H7 (cell line): ENCODE measurements around the gene TSPAN3. TPM values are rescaled to one million over a fixed set of nuclear protein-coding genes. Genes with fewer than 3 reads are reported as not detected.
A peak's percentile ranks its signal among the peaks of the same experiment; 100 is the strongest.

Experiments used
- DNase-seq: peaks from one replicate; pipeline ENCODE4 v3.0.0; 2012
- H3K27me3 ChIP-seq: 2 replicates; pipeline ENCODE4 v1.6.0; 2011; ENCODE audit warnings: mild to moderate bottlenecking, low read length; ENCODE audit not compliant: control insufficient read depth, insufficient read depth
- H3K36me3 ChIP-seq: replicated peaks from 2 replicates; pipeline ENCODE4 v1.5.1; 2011; ENCODE audit warnings: low read length; ENCODE audit not compliant: control insufficient read depth, insufficient read depth
- H3K4me3 ChIP-seq: 2 replicates; pipeline ENCODE4 v1.5.1; 2011; ENCODE audit warnings: low read depth, mild to moderate bottlenecking, control low read depth, low read length, moderate library complexity; ENCODE audit not compliant: insufficient read depth
- total RNA-seq: library from RNA; depleted of rRNA; stranded (reverse); fragments of >200 nt; shearing (Covaris generic); gene quantifications from 2 replicates; pipeline ENCODE4 v1.2.3, GENCODE V29; 2014

Gene TSPAN3
- total RNA-seq, 1 experiment from 2014 or later: 153 TPM

GRCh38 chr15:77096541-77096940 lies 25.6 kb upstream of the TSPAN3 start:
- Histone ChIP-seq H3K27me3 (no peaks in the 10 kb centered on the region), H3K4me3 (no peak overlapping the region), H3K36me3 (no peaks in the 10 kb centered on the region)
- DNase-seq: no peak

DNA sequence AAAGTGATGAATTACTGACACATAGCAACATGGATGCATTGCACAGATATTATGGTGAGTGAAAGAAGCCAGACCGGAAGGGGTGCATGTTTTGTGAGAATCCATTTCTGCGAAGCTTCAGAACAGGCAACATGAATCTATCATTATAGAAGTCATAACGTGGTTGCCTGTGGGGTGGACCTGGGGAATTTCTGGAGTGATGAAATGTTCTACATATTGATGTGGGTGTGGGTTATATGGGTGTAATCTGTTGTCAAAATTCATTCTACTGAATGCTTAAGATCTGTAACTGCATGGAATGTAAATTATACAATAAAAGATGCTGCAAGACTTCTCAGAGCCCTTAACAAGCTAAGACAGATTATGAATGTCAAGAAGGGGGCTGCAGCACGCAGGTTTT lies 25.2 kb upstream of the TSPAN3 start:
- no peak for DNase-seq
- Histone ChIP-seq H3K36me3 (no peaks in the 10 kb centered on the region), H3K4me3 (no peak overlapping the region), H3K27me3 (no peaks in the 10 kb centered on the region)

DNA sequence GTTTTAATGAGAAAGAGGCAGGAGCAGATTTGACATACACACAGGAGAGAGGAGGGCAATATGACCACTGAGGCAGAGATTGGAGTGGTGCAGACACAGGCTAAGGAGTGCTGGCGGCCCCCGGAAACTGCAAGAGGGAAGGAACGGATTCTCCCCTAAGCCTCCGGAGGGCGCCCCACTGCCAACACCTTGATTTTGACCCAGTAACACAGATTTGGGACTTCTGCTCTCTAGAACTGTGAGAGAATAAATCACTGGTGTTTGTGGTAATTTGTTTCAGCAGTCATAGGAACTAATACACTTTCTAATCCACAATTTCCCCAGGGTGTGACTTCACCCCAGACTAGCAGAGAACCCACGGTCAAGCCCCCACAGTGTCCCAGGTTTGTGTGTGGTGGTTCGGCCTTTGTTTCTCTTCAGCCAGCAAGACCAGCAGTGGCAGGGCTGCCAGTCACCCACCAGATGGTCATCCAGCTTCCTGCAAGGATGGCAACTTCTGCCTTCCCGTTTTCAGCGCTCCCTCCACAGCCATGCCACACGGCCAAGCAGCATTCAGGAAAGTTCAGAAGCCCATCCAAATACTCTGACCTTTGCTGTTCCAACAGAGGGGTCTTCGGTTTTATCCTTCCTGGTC lies 23.6 kb upstream of the TSPAN3 start:
- no peak overlapping the region for H3K4me3 ChIP-seq
- no peaks in the 10 kb centered on the region for H3K27me3 ChIP-seq
- DNase-seq: peak; percentile 76
- no peaks in the 10 kb centered on the region for H3K36me3 ChIP-seq

DNA sequence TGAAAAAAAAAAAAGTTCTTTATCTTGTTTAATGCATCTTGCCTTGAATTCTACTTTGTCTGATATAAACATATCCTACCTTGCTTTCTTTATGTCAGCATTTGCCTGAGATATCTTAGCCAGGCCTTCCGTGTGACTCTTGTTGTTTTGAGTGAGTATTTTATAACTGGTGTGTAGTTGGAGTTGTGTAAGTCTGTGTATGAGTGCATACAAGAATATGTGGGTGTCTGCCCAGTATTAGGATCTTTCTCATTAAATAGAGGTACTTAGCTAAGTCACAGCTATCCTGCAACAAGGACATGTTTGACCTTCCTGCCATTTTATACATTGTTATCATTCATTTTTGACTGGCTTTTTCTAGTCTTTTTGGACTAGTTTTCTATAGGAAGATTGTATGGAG lies 22.5 kb upstream of the TSPAN3 start:
- Histone ChIP-seq H3K4me3 (no peak overlapping the region), H3K36me3 (no peaks in the 10 kb centered on the region), H3K27me3 (no peaks in the 10 kb centered on the region)
- no peak for DNase-seq

GRCh38 chr15:77091097-77091496 lies 20.2 kb upstream of the TSPAN3 start:
- Histone ChIP-seq H3K36me3 (no peaks in the 10 kb centered on the region), H3K4me3 (no peak overlapping the region), H3K27me3 (no peaks in the 10 kb centered on the region)
- DNase-seq: no peak

DNA sequence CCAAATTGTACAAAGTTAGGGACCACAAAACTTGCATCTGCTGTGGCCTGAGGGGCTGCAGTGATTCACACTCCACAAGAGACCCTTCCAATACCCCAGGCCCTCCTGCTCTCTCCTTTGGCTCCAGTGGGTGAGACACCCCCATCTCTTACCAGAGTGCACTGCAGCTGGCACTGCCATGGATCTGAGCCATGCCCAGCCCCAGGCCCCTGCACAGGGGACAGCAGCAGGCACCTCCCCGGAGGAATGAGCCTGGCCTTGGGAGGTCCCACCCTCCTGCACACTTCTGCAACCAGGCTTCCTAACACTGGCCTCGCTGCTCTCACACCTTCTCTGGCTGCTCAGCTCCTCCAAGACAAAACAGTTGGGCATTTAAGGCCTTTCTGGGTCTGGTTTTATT lies 16.3 kb upstream of the TSPAN3 start:
- no peak overlapping the region for H3K4me3 ChIP-seq
- DNase-seq: no peak
- H3K27me3 ChIP-seq: peaks cover under 1% of the 10 kb centered on the region; the same call in 1 of the 2 replicates
- H3K36me3 ChIP-seq: no peaks in the 10 kb centered on the region

DNA sequence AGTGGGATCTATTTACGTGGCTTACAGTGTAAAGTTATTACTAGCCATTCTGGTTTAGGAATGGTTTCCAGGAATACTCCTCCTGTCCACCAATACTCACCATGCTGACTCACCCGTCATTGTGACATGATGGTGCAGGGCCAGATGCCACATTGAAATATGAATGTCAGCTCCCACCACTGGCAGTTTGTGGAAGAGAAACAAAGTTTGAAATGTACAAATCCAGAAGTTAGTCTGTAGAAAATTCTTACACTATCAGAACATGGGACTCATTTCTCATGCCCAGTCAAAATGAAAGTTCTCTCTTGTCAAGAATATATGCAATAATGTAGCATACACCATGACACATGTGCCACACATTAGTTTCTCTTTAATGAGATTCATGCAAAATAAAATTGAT lies 14.4 kb upstream of the TSPAN3 start:
- no peak overlapping the region for H3K4me3 ChIP-seq
- peaks cover 2% of the 10 kb centered on the region; the same call in 1 of the 2 replicates for H3K27me3 ChIP-seq
- no peak for DNase-seq
- no peaks in the 10 kb centered on the region for H3K36me3 ChIP-seq

DNA sequence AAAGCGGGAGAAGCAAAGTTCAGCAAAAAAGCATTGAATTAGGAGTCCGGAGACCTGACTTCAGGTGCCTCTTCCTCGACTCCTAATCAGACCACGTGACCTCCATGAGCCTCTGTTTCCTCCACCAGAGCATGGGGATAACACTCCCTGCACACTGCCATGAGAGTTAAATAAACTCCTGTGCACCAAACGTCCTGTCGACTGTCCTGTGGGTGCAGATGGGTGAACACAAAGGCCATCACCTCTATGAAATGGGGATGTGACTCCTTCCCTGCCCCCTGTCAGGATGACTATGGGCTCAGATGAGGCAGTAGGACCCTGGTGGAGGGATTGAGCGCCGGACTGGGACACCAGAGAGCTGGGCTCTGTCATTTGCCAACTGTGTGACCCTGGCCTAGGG lies 13.5 kb upstream of the TSPAN3 start:
- H3K27me3 ChIP-seq: peaks cover 2% of the 10 kb centered on the region; the same call in 1 of the 2 replicates
- no peak overlapping the region for H3K4me3 ChIP-seq
- H3K36me3 ChIP-seq: no peaks in the 10 kb centered on the region
- no peak for DNase-seq

DNA sequence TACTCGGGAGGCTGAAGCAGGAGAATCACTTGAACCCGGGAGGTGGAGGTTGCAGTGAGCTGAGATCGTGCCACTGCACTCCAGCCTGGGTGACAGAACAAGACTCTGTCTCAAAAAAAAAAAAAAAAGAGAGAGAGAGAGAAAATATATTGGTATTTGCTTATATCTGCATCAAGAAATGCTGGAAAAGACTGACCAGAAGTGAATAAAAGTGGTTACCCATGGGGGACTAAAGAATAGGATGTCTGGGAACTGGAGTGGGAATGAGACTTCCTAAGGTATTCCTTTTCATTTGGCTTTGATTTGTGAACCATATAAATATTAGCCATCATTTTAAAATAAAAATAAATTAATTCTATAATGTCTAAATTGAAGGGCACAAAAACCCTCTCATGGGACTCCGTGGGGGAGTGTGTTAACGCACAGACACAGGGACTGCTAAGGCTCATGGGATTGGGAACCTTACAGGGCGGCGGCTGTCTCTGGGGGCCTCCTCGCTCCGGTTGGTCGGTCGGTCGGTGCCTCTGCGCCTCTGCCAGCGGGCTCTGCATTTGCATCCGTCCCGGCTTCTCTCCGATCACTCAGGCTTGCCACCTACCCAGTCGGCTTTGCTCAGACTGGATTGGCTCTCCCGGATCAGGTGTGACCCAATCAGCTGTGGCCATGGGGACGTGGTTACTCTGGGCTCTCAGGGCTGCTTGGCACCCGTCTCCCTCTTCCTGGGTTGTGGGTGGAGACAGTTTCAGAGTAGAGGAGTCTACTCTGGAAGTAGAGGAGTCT lies 12.7 kb upstream of the TSPAN3 start:
- Histone ChIP-seq H3K27me3 (peaks cover 2% of the 10 kb centered on the region; the same call in 1 of the 2 replicates), H3K4me3 (peak overlapping the region; percentile 8; the same call in 1 of the 2 replicates), H3K36me3 (no peaks in the 10 kb centered on the region)
- DNase-seq: peak; percentile 93

DNA sequence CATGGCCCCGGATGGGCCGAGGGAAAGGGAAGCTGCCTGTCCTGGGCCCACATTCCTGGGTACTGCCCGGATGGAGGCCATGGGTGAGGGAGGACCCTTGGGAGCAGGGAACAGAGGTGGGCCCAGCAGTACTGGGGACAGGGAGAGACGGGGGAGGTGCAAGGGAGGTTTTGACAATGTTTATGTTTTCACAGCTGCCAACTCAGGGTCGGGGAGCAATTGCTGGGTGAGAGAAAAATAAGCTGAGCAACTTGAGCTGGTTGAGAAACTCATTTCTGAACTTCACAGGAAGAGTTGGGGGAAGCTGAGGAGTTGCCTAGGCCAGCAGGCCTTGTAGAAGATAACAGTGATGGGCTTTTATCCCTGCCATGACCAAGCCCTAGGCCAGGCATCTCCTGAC lies 11.1 kb upstream of the TSPAN3 start:
- DNase-seq: no peak
- Histone ChIP-seq H3K27me3 (peaks cover 2% of the 10 kb centered on the region; the same call in 1 of the 2 replicates), H3K4me3 (no peak overlapping the region), H3K36me3 (no peaks in the 10 kb centered on the region)

GRCh38 chr15:77076323-77076915 lies 5.5 kb upstream of the TSPAN3 start:
- no peak for DNase-seq
- H3K4me3 ChIP-seq: no peak overlapping the region
- no peaks in the 10 kb centered on the region; the same call in 1 of the 2 replicates for H3K27me3 ChIP-seq
- H3K36me3 ChIP-seq: no peaks in the 10 kb centered on the region

GRCh38 chr15:77075528-77075927 lies 4.6 kb upstream of the TSPAN3 start:
- no peak for DNase-seq
- Histone ChIP-seq H3K4me3 (no peak overlapping the region), H3K27me3 (no peaks in the 10 kb centered on the region; the same call in 1 of the 2 replicates), H3K36me3 (no peaks in the 10 kb centered on the region)

GRCh38 chr15:77074350-77074749 lies 3.4 kb upstream of the TSPAN3 start:
- no peak for DNase-seq
- H3K4me3 ChIP-seq: no peak overlapping the region
- H3K27me3 ChIP-seq: peaks cover 4% of the 10 kb centered on the region
- H3K36me3 ChIP-seq: no peaks in the 10 kb centered on the region

- Histone ChIP-seq H3K27me3 (peaks cover 4% of the 10 kb centered on the region), H3K36me3 (no peaks in the 10 kb centered on the region), H3K4me3 (no peak overlapping the region)
- DNase-seq: no peak
Observed at GRCh38 chr15:77071305-77072223, 655 bp upstream of the TSPAN3 start.
